Kidney capillary endothelial cell (primary cell): Measurements from ENCODE around the gene CCNY.
"Not testable (repeated sequence)": the region's sequence is repeated elsewhere in the genome, so short reads cannot be mapped to it uniquely, and the experiment has no call there.

Source experiments
- DNase-seq: peaks from one replicate; pipeline ENCODE4 v3.0.0-alpha.2; 2018; ENCODE audit warnings: low spot score

The CCNY gene

GRCh38 chr10:35406003-35406630 lies 69.8 kb downstream of the CCNY start:
- not testable (repeated sequence) for DNase-seq

DNA sequence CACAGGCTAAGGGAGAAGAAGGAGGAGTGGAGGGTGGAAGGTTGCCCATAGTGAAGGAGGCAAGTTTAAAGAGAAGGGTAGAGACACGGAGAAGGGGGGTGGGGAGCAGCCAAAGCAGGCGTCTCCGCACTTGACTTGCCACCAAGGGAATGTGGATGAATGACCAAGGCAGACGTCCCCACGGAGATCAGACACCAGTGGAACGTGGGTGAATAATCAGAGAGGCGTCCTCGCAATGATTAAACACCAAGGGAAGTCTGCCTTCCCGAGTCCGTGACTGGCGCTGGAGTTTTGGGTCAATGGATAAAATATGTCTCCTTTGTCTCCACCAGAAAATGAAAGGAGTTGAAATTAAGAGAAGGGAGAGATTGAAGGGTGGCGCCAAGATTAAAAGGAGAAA lies 71.4 kb downstream of the CCNY start:
- not testable (repeated sequence) for DNase-seq

DNA sequence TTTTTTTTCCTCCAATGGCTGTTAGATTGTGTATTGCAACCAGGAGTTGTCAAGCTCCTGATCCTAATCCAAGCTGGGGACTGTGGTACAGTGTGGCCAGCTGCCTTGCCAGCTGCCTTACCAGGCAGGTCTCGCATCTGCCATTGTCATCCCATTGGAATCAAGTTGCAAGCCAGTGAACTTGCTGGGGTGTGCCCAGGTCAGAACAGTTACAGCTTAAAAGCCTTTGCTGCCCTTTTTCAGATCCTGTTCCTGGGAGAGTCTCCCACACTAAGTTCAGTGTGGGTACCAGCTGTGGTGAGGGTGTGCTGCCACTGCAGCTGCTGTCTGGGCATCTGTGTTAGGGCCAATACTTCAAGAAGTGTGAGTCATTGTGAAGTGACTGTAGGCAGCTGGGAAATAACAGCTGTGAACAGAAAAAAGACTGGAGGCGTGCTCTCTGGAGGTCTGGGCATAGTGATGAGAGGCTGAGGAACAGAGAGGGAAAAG lies 72.8 kb downstream of the CCNY start:
- DNase-seq: peak; percentile 40

GRCh38 chr10:35409808-35410207 lies 73.5 kb downstream of the CCNY start:
- DNase-seq: no peak

DNA sequence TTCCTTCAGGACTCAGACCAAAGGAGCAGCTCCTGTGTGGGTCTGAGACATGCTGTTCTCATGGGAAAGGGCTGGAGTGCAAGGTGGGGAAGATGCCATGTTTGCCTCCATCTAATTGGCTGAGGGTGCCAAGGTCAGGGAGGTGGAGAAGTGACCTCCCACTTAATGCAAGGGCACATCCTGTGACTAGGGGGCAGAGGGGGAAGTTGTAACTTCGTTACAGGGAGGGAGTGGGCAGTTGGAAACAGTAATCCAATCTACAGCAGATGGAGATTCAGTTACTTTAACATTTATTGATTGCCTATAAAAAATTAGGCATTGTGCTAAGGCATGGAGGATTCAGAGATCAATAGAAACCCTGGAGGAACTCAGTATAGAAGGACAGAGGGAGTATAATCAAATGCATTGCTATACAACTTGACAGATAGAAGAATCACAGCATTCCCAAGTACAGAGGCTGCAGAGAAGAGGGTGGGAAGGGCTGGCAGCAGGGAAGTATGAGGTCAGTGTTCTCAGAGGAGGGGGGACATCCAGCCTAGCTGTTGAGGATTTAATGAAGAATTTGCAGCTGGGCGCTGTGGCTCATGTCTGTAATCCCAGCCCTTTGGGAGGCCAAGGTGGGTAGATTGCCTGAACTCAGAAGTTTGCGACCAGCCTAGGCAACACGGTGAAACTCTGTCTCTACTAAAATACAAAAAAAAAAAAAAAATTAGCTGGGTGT lies 75.9 kb downstream of the CCNY start:
- no peak for DNase-seq

DNA sequence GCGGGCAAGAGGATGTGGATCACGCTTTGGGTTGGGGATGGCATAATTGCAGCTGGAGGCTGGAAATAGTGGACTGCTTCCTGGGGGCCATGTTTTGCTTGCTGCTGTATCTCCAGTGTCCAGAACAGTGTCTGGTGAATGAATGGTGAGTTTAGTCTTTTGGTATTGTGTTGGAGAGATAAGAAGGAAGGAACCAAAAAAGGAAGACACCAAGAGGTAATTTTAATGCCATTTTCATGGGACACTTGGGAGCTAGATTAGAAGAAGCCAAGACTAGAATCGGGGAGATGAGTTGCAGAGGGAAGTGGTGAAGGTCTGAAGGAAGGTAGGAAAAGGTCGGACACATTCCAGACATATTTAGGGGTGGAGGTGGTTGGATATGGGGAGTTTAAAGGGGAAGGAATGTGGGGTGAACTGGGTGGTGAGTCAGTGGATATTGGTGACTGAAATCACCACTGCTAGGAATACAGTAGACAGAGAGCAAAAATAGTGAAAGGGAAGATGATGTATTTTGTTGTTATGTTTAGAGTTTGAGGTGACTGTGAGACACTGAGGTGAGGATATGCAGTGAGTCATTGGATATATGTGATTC lies 76.7 kb downstream of the CCNY start:
- DNase-seq: peak; percentile 33

DNA sequence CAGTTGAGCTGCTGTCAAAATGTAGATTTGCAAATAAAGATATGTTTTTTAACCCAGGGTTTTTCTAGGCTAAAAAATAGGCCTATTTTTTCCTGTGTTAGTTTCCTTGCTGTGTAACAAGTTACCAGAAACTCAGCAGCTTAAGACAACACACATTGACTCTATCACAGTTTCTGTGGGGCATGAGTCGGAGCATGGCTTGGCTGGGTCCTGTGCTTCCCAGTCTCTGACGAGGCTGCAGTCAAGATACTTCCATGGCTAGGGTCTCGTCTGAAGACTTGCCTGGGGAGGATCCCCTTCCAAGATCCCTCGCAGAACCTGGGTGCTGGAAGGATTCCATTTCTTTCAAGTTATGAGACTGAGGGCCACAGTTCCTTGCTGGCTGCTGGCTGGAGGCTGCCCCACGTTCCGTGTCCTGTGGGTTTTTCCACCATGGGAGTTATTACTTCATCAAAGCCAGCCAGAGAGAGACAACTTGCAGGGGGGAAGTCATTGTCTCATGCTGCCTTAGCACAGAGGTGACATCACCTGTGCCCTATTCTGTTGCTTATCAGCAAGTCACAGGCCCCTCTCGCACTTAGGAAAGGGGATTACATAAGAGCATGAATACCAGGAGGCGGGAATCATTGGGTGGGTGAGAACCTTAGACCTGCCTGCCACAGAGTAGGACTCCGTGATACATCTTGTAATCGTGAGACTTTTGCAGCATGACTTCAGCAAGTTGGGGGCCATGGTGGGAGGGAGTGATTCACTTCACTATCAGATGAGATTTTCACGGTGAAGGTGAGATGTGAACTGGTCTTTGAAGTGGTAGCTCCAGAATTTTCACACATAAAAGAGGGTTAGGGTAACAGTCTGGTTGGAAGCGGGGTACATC lies 77.9 kb downstream of the CCNY start:
- DNase-seq: no peak

DNA sequence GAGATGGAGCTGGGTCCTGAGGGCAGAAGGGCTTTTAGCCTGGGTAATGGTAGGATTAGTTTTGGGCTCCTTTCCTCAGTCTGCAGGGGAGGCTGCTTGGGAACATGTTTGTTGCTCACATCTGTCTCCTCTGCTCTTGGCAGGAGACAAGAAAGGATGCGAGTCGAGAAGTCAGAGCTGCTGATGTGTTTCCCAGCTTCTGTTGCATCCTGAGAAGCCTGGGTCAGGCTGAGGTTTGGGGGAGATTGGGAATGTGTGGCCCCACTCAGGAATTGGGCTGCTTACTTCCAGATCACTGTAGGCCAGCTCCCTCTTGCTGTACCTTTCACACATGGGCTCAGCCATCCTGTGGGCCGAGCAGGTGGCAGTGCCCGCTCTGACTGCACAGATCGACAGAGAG lies 79.2 kb downstream of the CCNY start:
- no peak for DNase-seq

GRCh38 chr10:35416619-35417312 lies 80.5 kb downstream of the CCNY start:
- peak; percentile 31 for DNase-seq

GRCh38 chr10:35417313-35417625 lies 81.0 kb downstream of the CCNY start:
- DNase-seq: no peak

DNA sequence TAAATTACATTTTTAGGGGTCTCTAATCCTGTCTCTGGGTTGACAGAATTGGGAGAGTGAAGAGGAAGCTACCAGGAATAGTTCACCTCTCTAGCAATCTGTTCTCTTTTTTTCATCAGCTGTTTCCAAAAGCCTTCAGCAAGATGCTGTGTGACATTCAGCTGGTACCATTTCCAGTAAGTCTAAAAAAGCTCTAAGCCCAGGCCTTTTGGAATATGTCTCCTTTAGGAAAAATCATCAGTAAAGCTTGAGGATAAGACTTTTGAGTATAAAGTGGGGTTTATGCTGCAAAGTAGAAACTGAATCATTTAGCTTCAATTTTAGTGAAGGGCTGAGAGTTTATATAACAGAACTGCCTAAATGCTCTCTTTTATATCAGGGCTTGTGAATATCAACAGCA lies 81.5 kb downstream of the CCNY start:
- no peak for DNase-seq

- DNase-seq: not testable (repeated sequence)
Observed at GRCh38 chr10:35418580-35418979, 82.3 kb downstream of the CCNY start.

DNA sequence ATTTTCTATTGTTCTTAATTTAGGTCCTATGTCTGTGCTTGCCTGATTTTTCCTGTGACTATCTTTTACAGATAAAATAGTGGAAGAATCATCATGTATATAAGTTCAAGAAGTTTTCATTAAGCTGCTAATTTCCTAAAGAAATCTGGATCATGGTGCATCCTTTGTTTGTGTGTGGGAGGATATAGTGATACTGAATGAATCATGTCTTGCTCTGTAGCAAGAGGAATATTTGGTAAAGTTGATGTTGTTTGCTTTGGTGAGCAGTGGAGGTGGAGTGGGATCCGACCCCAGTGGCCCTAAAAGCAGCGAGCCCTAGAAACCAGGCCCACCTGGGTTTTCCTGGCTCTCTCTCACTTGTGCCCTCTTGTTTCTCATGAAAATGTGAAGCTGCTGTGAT lies 83.7 kb downstream of the CCNY start:
- peak; percentile 43 for DNase-seq

- DNase-seq: no peak
Observed at GRCh38 chr10:35420827-35421552, 84.7 kb downstream of the CCNY start.

- DNase-seq: peak; percentile 66
Observed at GRCh38 chr10:35421553-35422178, 85.4 kb downstream of the CCNY start.

DNA sequence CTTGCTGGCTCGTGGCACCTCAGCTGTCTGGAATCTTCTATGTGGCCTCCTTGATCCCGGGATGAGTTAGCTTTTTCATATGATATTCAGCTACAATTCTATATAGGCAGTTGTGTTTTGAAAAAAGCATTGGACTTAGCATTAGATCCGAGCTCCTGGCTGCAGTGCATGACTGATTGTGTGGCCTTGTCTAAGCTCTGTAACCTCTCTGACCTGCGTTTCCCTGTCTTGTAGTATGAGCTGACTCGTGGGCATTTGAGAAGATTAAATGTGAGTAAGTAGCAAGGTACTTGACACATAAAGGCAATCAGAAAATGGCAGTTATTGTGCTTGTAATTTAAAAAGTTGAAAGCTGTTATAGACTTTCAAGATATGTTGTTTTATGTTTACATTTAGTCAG lies 85.9 kb downstream of the CCNY start:
- DNase-seq: peak; percentile 81

GRCh38 chr10:35423505-35424306 lies 87.4 kb downstream of the CCNY start:
- DNase-seq: no peak

DNA sequence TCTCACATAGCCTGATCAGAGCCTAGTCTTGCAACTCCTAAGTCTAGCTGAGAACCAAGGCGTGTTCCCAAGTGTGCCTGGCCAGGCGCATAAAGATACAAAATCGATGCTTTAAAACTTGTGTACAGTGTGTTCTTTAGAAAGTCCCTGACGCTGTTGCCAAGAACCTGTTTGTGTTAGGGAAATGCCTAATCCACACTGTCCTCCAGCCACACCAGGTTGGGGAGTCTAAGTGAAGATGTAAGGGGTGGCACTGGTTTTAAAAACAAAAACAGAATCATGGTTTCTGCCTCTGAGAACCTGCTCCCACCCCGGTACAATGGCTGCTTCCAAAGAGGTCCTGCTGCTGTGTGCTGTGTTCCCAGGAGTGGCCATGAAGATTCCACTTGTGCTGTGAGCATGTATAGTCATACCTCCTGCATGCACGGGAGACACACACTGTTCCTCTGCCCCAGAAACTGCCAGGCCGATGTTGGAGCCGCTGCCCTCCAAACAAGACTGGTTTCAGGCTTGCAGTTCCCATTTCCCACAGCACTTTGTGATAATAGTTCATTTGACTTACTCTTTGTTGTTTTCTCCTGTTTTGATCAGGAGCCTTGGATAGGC lies 88.5 kb downstream of the CCNY start:
- no peak for DNase-seq

GRCh38 chr10:35425595-35425994 lies 89.3 kb downstream of the CCNY start:
- DNase-seq: no peak
